ENCODE data around the gene IDH3G. TPM values are rescaled to one million over a fixed set of nuclear protein-coding genes. Genes with fewer than 3 reads are reported as not detected.

IDH3G gene
- polyA plus RNA-seq, 3 donors: 115 to 201 (median 130) TPM

DNA sequence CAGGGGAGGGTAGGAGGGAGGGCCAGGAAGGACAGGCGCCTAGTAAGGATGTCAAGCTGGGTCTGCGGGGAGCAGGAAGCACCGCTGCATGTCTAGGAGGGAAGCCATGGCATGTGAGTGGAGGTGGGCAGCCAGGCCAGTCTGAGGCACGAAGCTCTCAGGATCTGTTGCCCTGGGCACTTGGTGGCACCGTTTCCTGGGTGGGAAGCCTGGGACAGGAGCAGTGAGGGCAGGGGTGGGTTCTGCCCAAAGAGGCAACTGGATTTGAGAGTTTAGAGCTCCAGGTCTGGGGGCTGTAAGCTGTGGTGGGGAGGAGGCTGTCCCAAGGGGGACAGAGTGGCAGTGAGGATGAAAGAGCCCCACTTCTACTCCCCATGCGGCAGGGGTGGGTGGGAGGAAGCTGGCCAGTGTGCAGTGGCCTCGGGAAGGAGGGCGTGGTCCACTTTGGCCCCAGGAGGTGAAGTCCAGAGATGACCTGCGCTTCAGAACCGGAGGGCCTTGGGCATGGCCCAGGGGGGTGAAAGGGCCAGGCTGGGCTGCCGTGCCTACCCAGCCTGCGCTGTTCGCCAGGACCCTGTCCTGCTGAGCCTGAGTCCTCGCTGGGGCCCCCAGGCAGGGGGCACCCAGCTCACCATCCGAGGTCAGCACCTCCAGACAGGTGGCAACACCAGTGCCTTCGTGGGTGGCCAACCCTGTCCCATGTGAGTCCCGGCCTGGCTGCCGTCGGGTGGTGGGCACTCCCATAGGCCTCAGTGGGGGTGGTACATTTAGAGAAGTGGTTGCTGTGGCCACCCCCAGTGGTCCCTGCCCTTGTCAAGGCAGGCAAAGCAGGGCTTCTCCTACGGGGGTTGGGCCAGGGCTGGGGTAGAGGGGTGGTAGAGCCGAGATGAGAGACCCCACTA lies 21.6 kb downstream of the IDH3G start:
- Histone ChIP-seq H3K4me3 (replicated peaks in 1 of 3; ENCODE audit: low read depth in 2 of 3, low read length in 3 of 3) (no peak overlapping the region), H3K9me3 (replicated peaks in 1 of 2; ENCODE audit: control insufficient read depth in 1 of 2, insufficient read depth in 1 of 2, low read length in 2 of 2) (no peaks in the 10 kb centered on the region), H3K79me2 (ENCODE audit: insufficient read depth, low read length) (no peaks in the 10 kb centered on the region), H3K9ac (ENCODE audit: insufficient read depth, low read length, poor library complexity, severe bottlenecking) (no peak overlapping the region), H2AFZ (ENCODE audit: insufficient read depth, low read depth, low read length, poor library complexity, severe bottlenecking) (no peak overlapping the region), H4K20me1 (ENCODE audit: insufficient read depth, low read length) (no peaks in the 10 kb centered on the region), H3K36me3 (replicated peaks in 1 of 2; ENCODE audit: control insufficient read depth in 1 of 2, insufficient read depth in 2 of 2, low read length in 2 of 2) (no peaks in the 10 kb centered on the region), H3K27ac (ENCODE audit: low read depth in 1 of 2, low read length in 2 of 2) (no peak overlapping the region), H3K4me1 (ENCODE audit: control insufficient read depth in 1 of 2, insufficient read depth in 2 of 2, low read length in 2 of 2) (no peaks in the 10 kb centered on the region), H3K27me3 (ENCODE audit: control insufficient read depth in 2 of 2, insufficient read depth in 2 of 2, low read length in 2 of 2) (no peaks in the 10 kb centered on the region), H3K4me2 (replicated peaks; ENCODE audit: extremely low read depth, low read length, poor library complexity, severe bottlenecking) (no peak overlapping the region)
- intact Hi-C loops (cut with micrococcal nuclease): no loop called here
- H3K36me3 Mint-ChIP-seq: no peaks in the 10 kb centered on the region
- peaks cover 0 to 10% (median 2%) of the 10 kb centered on the region in 7 donors for H3K9me3 Mint-ChIP-seq
- 84% methylated on average over 12 of the region's 21 CpGs for WGBS (ENCODE audit: insufficient coverage)
- H3K27ac Mint-ChIP-seq: no peak overlapping the region
- DNase-seq: peak in 1 of 3 donors; percentile 0
- no peaks in the 10 kb centered on the region for H3K4me1 Mint-ChIP-seq
- TF ChIP-seq, protein P1, sequence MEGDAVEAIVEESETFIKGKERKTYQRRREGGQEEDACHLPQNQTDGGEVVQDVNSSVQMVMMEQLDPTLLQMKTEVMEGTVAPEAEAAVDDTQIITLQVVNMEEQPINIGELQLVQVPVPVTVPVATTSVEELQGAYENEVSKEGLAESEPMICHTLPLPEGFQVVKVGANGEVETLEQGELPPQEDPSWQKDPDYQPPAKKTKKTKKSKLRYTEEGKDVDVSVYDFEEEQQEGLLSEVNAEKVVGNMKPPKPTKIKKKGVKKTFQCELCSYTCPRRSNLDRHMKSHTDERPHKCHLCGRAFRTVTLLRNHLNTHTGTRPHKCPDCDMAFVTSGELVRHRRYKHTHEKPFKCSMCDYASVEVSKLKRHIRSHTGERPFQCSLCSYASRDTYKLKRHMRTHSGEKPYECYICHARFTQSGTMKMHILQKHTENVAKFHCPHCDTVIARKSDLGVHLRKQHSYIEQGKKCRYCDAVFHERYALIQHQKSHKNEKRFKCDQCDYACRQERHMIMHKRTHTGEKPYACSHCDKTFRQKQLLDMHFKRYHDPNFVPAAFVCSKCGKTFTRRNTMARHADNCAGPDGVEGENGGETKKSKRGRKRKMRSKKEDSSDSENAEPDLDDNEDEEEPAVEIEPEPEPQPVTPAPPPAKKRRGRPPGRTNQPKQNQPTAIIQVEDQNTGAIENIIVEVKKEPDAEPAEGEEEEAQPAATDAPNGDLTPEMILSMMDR (IDR thresholded peaks at IDR 0.05): no peak
- H3K27me3 Mint-ChIP-seq (ENCODE audit: low read depth in 3 of 3): peaks cover 1 to 5% (median 3%) of the 10 kb centered on the region in 3 donors
- H3K4me3 Mint-ChIP-seq: no peak overlapping the region

DNA sequence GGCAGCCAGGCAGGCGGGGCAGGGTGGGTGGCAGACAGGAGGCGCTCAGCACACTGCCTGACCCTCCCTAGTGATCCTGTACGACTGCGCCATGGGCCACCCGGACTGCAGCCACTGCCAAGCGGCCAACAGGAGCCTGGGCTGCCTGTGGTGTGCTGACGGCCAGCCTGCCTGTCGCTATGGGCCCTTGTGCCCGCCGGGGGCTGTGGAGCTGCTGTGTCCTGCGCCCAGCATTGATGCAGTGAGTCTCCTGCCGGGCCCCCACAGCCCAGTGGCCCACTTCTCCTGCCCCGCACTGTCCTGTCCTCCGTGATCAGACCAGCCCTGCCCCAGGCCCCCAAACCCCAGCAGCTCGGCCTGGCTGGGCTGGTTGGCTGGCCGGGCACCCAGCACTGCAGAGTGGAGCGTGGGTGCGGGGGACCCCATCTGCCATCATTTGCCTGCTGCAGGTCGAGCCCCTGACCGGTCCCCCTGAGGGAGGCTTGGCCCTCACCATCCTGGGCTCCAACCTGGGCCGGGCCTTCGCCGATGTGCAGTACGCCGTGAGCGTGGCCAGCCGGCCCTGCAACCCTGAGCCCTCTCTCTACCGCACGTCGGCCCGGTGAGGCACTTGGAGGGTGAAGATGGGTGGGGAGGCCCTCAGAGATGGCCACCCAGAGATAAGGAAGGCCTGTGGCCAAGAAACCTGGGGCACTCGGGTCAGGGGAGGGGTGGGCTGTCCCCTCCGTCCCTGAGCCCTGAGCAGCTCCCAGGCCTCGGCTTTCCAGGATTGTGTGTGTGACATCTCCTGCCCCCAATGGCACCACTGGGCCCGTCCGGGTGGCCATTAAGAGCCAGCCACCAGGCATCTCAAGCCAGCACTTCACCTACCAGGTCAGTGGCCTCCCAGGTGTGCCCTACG lies 22.5 kb downstream of the IDH3G start:
- Histone ChIP-seq H3K9me3 (replicated peaks in 1 of 2; ENCODE audit: control insufficient read depth in 1 of 2, insufficient read depth in 1 of 2, low read length in 2 of 2) (no peaks in the 10 kb centered on the region), H3K4me2 (replicated peaks; ENCODE audit: extremely low read depth, low read length, poor library complexity, severe bottlenecking) (no peak overlapping the region), H3K4me1 (ENCODE audit: control insufficient read depth in 1 of 2, insufficient read depth in 2 of 2, low read length in 2 of 2) (peaks cover 0 to 2% of the 10 kb centered on the region in 2 donors), H3K27me3 (ENCODE audit: control insufficient read depth in 2 of 2, insufficient read depth in 2 of 2, low read length in 2 of 2) (no peaks in the 10 kb centered on the region), H3K79me2 (ENCODE audit: insufficient read depth, low read length) (no peaks in the 10 kb centered on the region), H2AFZ (ENCODE audit: insufficient read depth, low read depth, low read length, poor library complexity, severe bottlenecking) (no peak overlapping the region), H3K36me3 (replicated peaks in 1 of 2; ENCODE audit: control insufficient read depth in 1 of 2, insufficient read depth in 2 of 2, low read length in 2 of 2) (no peaks in the 10 kb centered on the region), H3K4me3 (replicated peaks in 1 of 3; ENCODE audit: low read depth in 2 of 3, low read length in 3 of 3) (no peak overlapping the region), H3K27ac (ENCODE audit: low read depth in 1 of 2, low read length in 2 of 2) (no peak overlapping the region), H3K9ac (ENCODE audit: insufficient read depth, low read length, poor library complexity, severe bottlenecking) (no peak overlapping the region), H4K20me1 (ENCODE audit: insufficient read depth, low read length) (no peaks in the 10 kb centered on the region)
- Mint-ChIP-seq H3K27me3 (ENCODE audit: low read depth in 3 of 3) (peaks cover 1 to 5% (median 3%) of the 10 kb centered on the region in 3 donors), H3K4me3 (no peak overlapping the region), H3K27ac (no peak overlapping the region), H3K36me3 (no peaks in the 10 kb centered on the region), H3K4me1 (peaks cover 2% of the 10 kb centered on the region), H3K9me3 (peaks cover 0 to 12% (median 2%) of the 10 kb centered on the region in 7 donors)
- intact Hi-C loops (cut with micrococcal nuclease): no loop called here
- WGBS (ENCODE audit: insufficient coverage): 83% methylated on average over 16 of the region's 37 CpGs
- DNase-seq: peak in 1 of 3 donors; percentile 0
- TF ChIP-seq, protein P1 (IDR thresholded peaks at IDR 0.05): no peak
